Skin of body (tissue), 2 donors: ENCODE results near the gene NPHS1. TPM values are rescaled to one million over a fixed set of nuclear protein-coding genes. Genes with fewer than 3 reads are reported as not detected.
"Not testable (repeated sequence)": the region's sequence is repeated elsewhere in the genome, so short reads cannot be mapped to it uniquely, and the experiment has no call there.

Experiments
- DNase-seq: peaks from one replicate; lab custom pipeline; 2025; lab: John Stamatoyannopoulos, UW
- total RNA-seq: library from RNA; depleted of rRNA; stranded (reverse); fragments of >200 nt; gene quantifications from one replicate; pipeline ENCODE4 v1.2.3, GENCODE V29; 2014

The NPHS1 gene
- total RNA-seq, 1 donor from 2014 or later = not detected

GRCh38 chr19:35879770-35880317 is 27.5 kb upstream of the NPHS1 start:
- DNase-seq = peak; percentile 48

GRCh38 chr19:35879068-35879467 is 26.8 kb upstream of the NPHS1 start:
- DNase-seq = no peak

- no peak for DNase-seq
Observed at GRCh38 chr19:35874392-35874930, 22.2 kb upstream of the NPHS1 start.

- DNase-seq = no peak
Observed at GRCh38 chr19:35872180-35872579, 19.9 kb upstream of the NPHS1 start.

- DNase-seq = no peak
Observed at GRCh38 chr19:35871611-35872010, 19.3 kb upstream of the NPHS1 start.

- DNase-seq = no peak
Observed at GRCh38 chr19:35870798-35871197, 18.5 kb upstream of the NPHS1 start.

- not testable (repeated sequence) for DNase-seq
Observed at GRCh38 chr19:35870124-35870736, 17.9 kb upstream of the NPHS1 start.

GRCh38 chr19:35869327-35870123 is 17.2 kb upstream of the NPHS1 start:
- DNase-seq = no peak

- DNase-seq = no peak
Observed at GRCh38 chr19:35868823-35869326, 16.6 kb upstream of the NPHS1 start.

- no peak for DNase-seq
Observed at GRCh38 chr19:35868172-35868822, 16.0 kb upstream of the NPHS1 start, which contains the start of gene APLP1. APLP1 (plus strand) TSS chr19:35868574; CDS start chr19:35868637, 63 bp downstream.

- no peak for DNase-seq
Observed at GRCh38 chr19:35863018-35863417, 10.7 kb upstream of the NPHS1 start.

GRCh38 chr19:35862528-35862927 is 10.2 kb upstream of the NPHS1 start:
- no peak for DNase-seq

GRCh38 chr19:35861640-35862160 is 9.4 kb upstream of the NPHS1 start:
- DNase-seq = no peak

- no peak for DNase-seq
Observed at GRCh38 chr19:35860818-35861639, 8.7 kb upstream of the NPHS1 start.

- no peak for DNase-seq
Observed at GRCh38 chr19:35860436-35860817, 8.1 kb upstream of the NPHS1 start.

- DNase-seq = no peak
Observed at GRCh38 chr19:35859414-35859813, 7.1 kb upstream of the NPHS1 start.

- DNase-seq = no peak
Observed at GRCh38 chr19:35858311-35858710, 6.0 kb upstream of the NPHS1 start.

GRCh38 chr19:35856546-35857149 is 4.3 kb upstream of the NPHS1 start, which contains the start of gene KIRREL2:
KIRREL2 (plus strand) TSS chr19:35856911; CDS start chr19:35857120, 209 bp downstream.
- DNase-seq = no peak

GRCh38 chr19:35853038-35853756 is 893 bp upstream of the NPHS1 start:
- no peak for DNase-seq
